Endothelial cell of umbilical vein (primary cell): ENCODE results near the gene EIF2B1. TPM values are rescaled to one million over a fixed set of nuclear protein-coding genes. Genes with fewer than 3 reads are reported as not detected.
A peak's percentile ranks its signal among the peaks of the same experiment; 100 is the strongest.
"Not testable (repeated sequence)": the region's sequence is repeated elsewhere in the genome, so short reads cannot be mapped to it uniquely, and the experiment has no call there.

Experiments
- BruUV-seq: library from RNA; stranded (reverse); fragments of 400-500 nt; replicated peaks from 2 replicates; lab custom pipeline; 2021; lab: Mats Ljungman, UMichigan
- CTCF ChIA-PET: fragments of 300-600, 350-600 bp; sonication (Branson Sonifier 250); formaldehyde crosslinking; loops from one replicate; lab custom pipeline; 2021; ENCODE audit warnings: antibody characterized with exemption, inconsistent platforms; lab: Charles Lee
- POLR2A ChIA-PET: fragments of 300-600, 350-600 bp; sonication (Branson Sonifier 250); formaldehyde crosslinking; loops from one replicate; lab custom pipeline; 2021; ENCODE audit warnings: antibody characterized with exemption, inconsistent platforms; lab: Charles Lee
- DNase-seq: peaks from one replicate; pipeline ENCODE4 v3.0.0-alpha.2; 2011; ENCODE audit warnings: low read depth, low spot score
- FAIRE-seq: peaks from 2 replicates; lab custom pipeline; 2011; peaks lifted over from hg19 to GRCh38; lab: Jason Lieb, UNC
- H2AFZ ChIP-seq: 2 replicates; pipeline ENCODE4 v1.6.0; 2012; ENCODE audit warnings: low read depth, low read length, control low read depth, inconsistent platforms
- H3K27ac ChIP-seq: 2 replicates; pipeline ENCODE4 v1.5.1; 2011; ENCODE audit warnings: low read depth, mild to moderate bottlenecking, control low read depth, low read length, moderate library complexity; ENCODE audit not compliant: insufficient read depth
- H3K27me3 ChIP-seq, 2 experiments: 2 replicates each; pipeline versions ENCODE4 v1.6.0 to v1.6.1; 2011; ENCODE audit warnings: low read length in 2 of 2, mixed read lengths in 1 of 2; ENCODE audit not compliant: control insufficient read depth in 2 of 2, insufficient read depth in 2 of 2
- H3K36me3 ChIP-seq, 2 experiments: 2 replicates in 1 of 2; 3 replicates in 1 of 2; pipeline ENCODE4 v1.5.1; 2011; ENCODE audit warnings: low read length in 2 of 2, mild to moderate bottlenecking in 1 of 2, moderate library complexity in 1 of 2; ENCODE audit not compliant: control insufficient read depth in 2 of 2, insufficient read depth in 2 of 2; ENCODE audit errors: extremely low read depth in 1 of 2
- H3K4me1 ChIP-seq: 3 replicates; pipeline ENCODE4 v1.5.1; 2011; ENCODE audit warnings: mild to moderate bottlenecking, low read length; ENCODE audit not compliant: control insufficient read depth, insufficient read depth; ENCODE audit errors: extremely low read depth
- H3K4me2 ChIP-seq: 2 replicates; pipeline ENCODE4 v1.6.1; 2011; ENCODE audit warnings: low read length, control low read depth, mixed read lengths; ENCODE audit not compliant: insufficient read depth
- H3K4me3 ChIP-seq, 3 experiments: fragments of 200-600 bp in 1 of 3; sonication (generic), shearing (Covaris generic) in 1 of 3; replicated peaks in 1 of 3; 2 replicates each; pipeline ENCODE4 v1.5.1; 2011 to 2016; ENCODE audit warnings: control low read depth in 3 of 3, low read length in 3 of 3, mild to moderate bottlenecking in 2 of 3, inconsistent platforms in 1 of 3, low read depth in 1 of 3, moderate library complexity in 1 of 3; ENCODE audit not compliant: insufficient read depth in 1 of 3
- H3K79me2 ChIP-seq: 2 replicates; pipeline ENCODE4 v1.6.0; 2012; ENCODE audit warnings: low read length, inconsistent platforms; ENCODE audit not compliant: control insufficient read depth, insufficient read depth
- H3K9ac ChIP-seq: replicated peaks from 2 replicates; pipeline ENCODE3; 2011; ENCODE audit warnings: low read length, control low read depth; ENCODE audit not compliant: insufficient read depth; ENCODE audit errors: extremely low read depth
- H3K9me1 ChIP-seq: replicated peaks from 3 replicates; pipeline ENCODE4 v1.6.0; 2011; ENCODE audit warnings: mild to moderate bottlenecking, low read length; ENCODE audit not compliant: control insufficient read depth, insufficient read depth; ENCODE audit errors: extremely low read depth
- H3K9me3 ChIP-seq: replicated peaks from 2 replicates; pipeline ENCODE4 v1.5.1; 2012; ENCODE audit warnings: low read length, inconsistent platforms; ENCODE audit not compliant: control insufficient read depth, insufficient read depth
- H4K20me1 ChIP-seq: replicated peaks from 2 replicates; pipeline ENCODE3; 2011; ENCODE audit warnings: mild to moderate bottlenecking, low read length; ENCODE audit not compliant: control insufficient read depth, insufficient read depth; ENCODE audit errors: extremely low read depth
- CTCF ChIP-seq, 2 donors: IDR thresholded peaks; 1 replicate in 1 of 2; 2 replicates in 1 of 2; pipeline ENCODE4 v1.5.1; 2011; ENCODE audit warnings: low read length in 2 of 2, mild to moderate bottlenecking in 2 of 2, moderate library complexity in 2 of 2, control low read depth in 1 of 2, inconsistent platforms in 1 of 2, low read depth in 1 of 2; ENCODE audit not compliant: insufficient read depth in 1 of 2; ENCODE audit errors: extremely low read depth in 1 of 2
- FOS ChIP-seq: IDR thresholded peaks from 2 replicates; pipeline ENCODE4 v1.6.1; 2011; ENCODE audit warnings: mild to moderate bottlenecking, low read length, moderate library complexity, borderline replicate concordance; ENCODE audit not compliant: insufficient read depth
- dilution Hi-C: fragments of 300-500 bp; cut with MboI; formaldehyde crosslinking; loops from one replicate; pipeline ENCODE4 v1.15.0; 2019; ENCODE audit warnings: low sequenced_read_pairs; ENCODE audit not compliant: extremely low pct_ligation_motif_present
- intact Hi-C: fragments of 100-400 bp; cut with micrococcal nuclease; formaldehyde crosslinking; loops from one replicate; pipeline ENCODE4 v1.10.0; 2022
- polyA plus RNA-seq, 4 experiments: library from polyadenylated mRNA; depleted of rRNA in 3 of 4; stranded (reverse) in 3 of 4; unstranded in 1 of 4; fragments of >200 nt; gene quantifications; 2 replicates each; pipeline versions ENCODE4 v1.2.1 to v1.2.3, GENCODE V29; 2011 to 2012; ENCODE audit warnings: missing spikeins in 1 of 4
- total RNA-seq: library from RNA; stranded (reverse); gene quantifications from 2 replicates; pipeline ENCODE4 v1.2.3, GENCODE V29; 2021

The EIF2B1 gene
- total and polyA plus RNA-seq, 2 donors (not counting 3 experiments of a cell fraction or from before 2014, with no cell fraction given): 32.6 to 61.8 TPM

DNA sequence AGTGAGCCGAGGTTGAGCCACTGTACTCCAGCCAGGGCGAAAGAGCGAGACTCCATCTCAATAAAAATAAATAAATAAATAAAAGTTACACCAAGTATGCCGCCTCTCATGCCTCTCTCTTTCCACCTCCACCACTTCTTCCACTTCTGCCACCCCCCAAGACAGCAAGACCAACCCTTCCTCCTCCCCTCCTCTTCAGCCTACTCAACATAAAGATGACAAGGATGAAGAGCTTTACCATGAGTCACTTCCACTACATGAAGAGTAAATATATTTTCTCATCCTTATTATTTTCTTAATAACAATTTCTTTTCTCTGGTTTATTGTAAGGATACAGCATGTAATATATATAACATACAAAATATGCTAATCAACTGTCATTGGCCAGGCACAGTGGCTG is 52.7 kb downstream of the EIF2B1 start:
- H3K4me1 ChIP-seq: peaks cover 15% of the 10 kb centered on the region
- ChIA-PET CTCF (no interaction called here), POLR2A (no interaction called here)
- no peaks in the 10 kb centered on the region for H4K20me1 ChIP-seq
- peak; percentile 29 for TF ChIP-seq FOS
- no peak for TF ChIP-seq CTCF (IDR thresholded peaks at IDR 0.05; ENCODE audit: extremely low read depth in 1 of 2, insufficient read depth in 1 of 2, low read depth in 1 of 2, low read length in 2 of 2)
- H3K79me2 ChIP-seq: peaks cover 27% of the 10 kb centered on the region
- no peak overlapping the region for H3K4me2 ChIP-seq
- DNase-seq (no peak), FAIRE-seq (no peak)
- no peak overlapping the region for H3K9ac ChIP-seq
- H3K36me3 ChIP-seq: no peaks in the 10 kb centered on the region
- H2AFZ ChIP-seq: no peak overlapping the region
- no peaks in the 10 kb centered on the region for H3K9me3 ChIP-seq
- dilution Hi-C loops (no loop called here), intact Hi-C loops (loop anchor here (5.0 kb wide), 1 partner anchor 123 kb away; the partner anchor contains the start of gene SNRNP35)
- BruUV-seq: no TSS peak
- H3K9me1 ChIP-seq: no peaks in the 10 kb centered on the region
- no peaks in the 10 kb centered on the region for H3K27me3 ChIP-seq
- H3K27ac ChIP-seq: no peak overlapping the region
- H3K4me3 ChIP-seq: no peak overlapping the region

DNA sequence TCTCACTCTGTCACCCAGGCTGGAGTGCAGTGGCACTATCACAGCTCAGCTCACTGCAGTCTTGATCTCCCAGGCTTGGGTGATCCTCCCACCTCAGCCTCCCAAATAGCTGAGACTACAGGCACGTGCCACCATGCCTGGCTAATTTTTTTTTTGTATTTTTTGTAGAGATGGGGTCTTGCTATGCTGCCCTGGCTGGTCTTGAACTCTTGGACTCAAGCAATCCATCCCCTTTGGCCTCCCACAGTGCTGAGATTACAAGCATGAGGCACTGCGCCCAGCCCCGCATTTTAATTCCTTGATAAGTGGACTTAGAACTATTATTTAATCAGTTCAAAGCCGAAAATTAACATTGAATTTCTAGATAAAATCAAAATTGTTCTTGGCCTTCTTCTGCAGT is 54.7 kb downstream of the EIF2B1 start:
- intact Hi-C loops, H3K27me3 ChIP-seq, H3K36me3 ChIP-seq, FAIRE-seq, H3K9me3 ChIP-seq, BruUV-seq, H2AFZ ChIP-seq, H3K4me1 ChIP-seq, dilution Hi-C loops, H3K4me3 ChIP-seq, H3K9ac ChIP-seq, H3K4me2 ChIP-seq, H4K20me1 ChIP-seq, POLR2A ChIA-PET, DNase-seq, H3K9me1 ChIP-seq, H3K27ac ChIP-seq: not testable (repeated sequence)
- CTCF ChIA-PET: interaction anchor here (0.6 kb wide), 1 partner anchor 169 kb away, joined by 3 read pairs; no protein-coding TSS in a partner anchor
- peaks cover 13% of the 10 kb centered on the region for H3K79me2 ChIP-seq
